ENCODE measurements around the gene SAXO1.
A peak's percentile ranks its signal among the peaks of the same experiment; 100 is the strongest.
"Not testable (repeated sequence)": the region's sequence is repeated elsewhere in the genome, so short reads cannot be mapped to it uniquely, and the experiment has no call there.

The SAXO1 gene

DNA sequence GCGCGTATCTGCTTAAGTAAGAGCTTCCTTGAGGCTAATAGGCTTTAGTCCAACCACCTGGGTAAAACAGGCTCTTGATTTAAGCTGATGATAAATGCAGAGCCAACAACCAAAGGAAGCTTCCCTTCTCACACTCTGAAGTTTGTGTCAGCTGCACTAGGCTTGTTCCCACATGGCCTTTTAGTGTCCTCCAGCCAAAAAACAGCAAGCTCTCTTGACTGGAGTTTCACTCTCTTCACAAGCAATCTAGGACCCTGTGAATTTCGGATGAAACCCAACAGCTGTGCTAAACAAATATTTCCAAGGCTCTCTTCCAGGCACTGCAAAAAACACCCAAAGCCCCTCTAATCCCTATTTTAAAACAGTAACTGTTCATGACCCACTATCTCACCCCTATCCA, 63.9 kb downstream of the SAXO1 start:
- DNase-seq, result no peak

DNA sequence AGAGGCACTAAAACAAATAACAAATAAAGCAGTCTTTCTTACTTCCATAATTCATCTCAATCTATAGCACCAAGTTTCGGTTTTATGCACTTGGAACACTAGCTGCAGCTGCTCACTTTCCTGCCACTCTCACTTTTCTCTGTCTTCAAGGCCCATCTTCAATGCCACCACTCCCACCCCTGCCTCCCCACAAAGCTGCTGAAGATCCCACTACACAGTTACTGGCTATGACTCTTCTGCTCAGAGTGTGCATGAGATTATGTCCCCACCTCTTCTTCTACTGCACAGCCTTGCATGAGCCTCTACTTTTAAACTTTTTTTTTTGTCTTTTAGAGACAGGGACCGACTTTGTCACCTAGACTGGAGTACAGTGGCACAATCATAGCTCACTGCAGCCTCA, 77.4 kb downstream of the SAXO1 start:
- DNase-seq, result no peak

DNA sequence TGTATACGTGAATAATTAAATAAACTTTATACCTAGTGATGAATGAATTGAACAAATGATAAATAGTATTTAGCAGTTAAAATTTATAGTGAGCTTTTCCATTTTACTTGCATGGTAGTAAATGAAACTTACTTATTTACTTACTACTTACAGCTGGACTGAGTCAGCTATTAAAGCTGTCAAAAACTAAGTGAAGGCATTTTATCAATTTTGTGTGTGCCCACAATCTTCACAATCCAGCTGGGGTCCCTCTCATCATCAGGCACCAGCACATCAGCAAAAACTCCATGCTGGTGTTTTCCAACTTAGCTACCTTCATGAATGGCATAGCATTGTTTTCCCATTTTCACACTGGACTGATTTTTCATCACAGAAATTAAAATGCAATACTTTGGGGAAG, 81.1 kb downstream of the SAXO1 start:
- no peak for DNase-seq

DNA sequence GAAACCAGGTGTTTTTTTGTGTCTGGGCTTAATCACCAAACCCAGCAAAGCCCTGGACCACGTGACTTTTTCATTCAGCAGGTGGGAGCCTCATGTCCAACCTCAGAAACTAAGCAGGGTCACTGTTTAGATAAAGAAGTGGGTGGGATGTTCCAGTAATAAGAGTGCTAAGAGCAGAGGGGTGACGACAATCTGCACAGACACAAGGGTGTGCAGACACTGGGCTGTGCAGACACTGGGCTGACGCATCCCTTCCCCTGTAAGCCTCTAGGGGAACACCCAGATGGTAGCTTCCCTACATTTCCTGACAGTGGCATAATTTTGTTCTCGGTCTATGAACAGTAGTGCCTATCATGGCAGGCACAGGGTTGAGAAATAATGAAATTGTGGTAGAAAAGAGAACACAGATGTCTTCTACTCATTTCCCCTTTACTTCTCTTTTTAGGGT, 85.1 kb downstream of the SAXO1 start:
- DNase-seq, result no peak

DNA sequence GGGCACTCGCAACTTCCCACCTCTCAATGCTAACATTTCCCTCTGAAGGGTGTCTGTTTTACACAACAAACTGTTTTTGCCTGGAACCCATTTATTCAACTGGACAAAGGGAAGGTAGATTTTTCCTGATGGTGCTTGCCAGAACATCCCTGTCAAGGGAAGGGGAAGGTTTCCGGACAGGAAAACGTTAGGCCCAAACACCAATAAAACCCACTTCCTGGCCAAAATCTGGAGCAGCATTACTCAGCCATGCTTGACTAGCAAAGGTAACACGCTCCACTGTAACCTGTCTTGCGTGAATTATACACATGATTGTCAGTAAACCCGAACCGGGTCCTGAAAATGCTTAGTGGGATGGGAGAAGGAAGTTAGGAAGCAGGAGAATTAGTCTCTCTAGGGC, 90.2 kb downstream of the SAXO1 start:
- DNase-seq, result no peak

DNA sequence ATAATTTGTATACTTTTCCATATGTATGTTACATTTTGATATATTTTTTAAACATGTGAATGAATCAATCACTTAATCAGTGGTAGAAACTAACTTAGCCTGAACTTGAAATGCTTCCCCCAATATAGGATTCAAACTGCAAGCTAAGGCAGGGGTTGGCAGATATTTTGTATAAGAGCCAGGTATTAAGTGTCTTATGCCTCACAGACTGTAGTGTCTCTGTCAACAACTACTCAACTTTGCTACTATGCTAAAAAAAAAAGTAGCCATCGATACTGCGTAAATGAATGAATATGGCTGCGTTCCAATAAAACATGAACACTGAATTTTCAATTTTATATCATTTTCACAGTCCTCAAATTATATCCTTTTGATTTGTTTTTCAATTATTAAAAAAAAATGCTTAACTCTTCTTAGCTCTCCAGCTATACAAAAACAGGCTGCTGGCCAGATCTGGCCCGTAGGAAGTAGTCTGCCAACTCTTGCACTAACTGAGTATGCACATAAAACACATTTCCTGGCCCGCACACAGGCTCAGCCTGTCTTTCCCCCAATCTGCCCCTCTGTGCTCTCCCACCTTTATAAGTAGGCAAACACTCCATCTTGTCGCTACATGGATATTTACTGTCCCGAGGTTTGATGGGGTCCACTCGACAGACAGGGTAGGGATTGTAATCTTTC, 91.8 kb downstream of the SAXO1 start:
- DNase-seq, result peak; percentile 55

DNA sequence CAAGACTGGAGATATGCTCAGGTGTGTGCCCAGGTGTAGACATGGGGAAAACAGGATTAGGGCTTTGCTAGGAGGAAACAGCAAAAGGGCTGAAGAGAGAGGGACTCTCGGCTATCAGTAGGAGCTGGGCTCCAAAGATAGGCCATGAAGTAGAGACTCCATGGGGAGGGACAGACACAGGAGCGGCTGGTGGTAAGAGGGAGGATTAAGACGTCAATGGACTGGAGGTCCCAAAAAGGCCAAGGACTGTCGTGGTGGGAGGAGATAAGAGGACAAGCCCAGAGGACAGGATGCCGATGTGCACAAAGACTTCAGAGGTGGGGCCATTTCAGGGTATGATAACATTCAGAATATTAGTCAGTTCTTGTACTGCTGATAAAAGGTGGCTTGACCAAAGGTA, 93.1 kb downstream of the SAXO1 start:
- no peak for DNase-seq

DNA sequence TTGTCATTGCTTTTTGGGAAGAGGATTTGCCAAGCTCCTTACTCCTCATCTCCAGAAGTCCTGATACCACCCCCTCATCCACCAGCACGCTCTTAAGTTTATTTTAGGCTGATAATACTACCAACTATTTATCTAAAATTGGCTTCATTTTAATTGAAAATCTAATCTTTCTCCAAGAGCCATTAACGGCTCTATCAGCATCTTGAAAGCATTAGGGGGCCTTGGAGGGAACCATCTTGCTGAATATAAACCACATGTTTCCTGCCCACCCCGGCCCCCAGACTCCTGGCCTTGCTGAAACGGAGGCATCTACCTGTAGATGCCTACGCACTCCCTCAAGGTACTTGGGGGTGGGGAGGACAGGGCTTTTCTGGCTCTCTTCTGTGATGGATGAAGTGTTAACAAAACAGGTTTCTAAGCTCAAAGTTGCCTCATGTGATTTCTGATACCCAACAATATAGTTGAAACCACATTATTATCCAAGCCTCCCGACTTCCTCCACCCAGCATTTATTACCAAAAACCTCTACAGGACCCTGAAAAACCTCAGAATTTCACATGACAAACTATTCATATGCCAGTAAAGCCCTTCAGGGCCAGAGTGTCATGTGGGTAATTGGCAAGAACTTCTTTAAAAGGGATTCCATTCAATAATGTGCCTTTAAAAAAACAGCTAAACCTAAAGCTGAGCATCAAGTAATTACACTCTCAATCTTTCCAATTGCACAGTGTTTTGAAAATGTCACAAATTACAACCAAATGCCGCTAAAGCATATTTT, 96.7 kb downstream of the SAXO1 start:
- no peak for DNase-seq

DNA sequence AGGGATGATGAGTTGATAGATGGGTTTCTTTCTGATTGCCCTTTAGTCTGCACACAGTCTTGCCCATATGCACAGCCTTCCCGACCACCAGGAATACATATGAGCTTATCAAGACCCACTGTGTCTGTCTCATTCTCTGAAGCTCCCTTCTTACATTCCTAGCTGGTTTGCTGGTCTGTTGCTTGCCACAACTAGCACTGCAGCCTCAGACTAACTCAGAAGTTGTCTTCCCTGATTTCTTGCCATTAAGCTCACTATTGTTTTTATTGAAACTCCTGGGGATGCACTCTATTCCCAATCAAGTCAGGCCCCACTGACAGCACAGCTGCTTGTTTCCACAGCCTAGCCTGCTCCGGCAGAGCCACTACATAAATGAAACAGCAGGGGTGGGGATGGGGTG, 97.5 kb downstream of the SAXO1 start:
- no peak for DNase-seq

DNA sequence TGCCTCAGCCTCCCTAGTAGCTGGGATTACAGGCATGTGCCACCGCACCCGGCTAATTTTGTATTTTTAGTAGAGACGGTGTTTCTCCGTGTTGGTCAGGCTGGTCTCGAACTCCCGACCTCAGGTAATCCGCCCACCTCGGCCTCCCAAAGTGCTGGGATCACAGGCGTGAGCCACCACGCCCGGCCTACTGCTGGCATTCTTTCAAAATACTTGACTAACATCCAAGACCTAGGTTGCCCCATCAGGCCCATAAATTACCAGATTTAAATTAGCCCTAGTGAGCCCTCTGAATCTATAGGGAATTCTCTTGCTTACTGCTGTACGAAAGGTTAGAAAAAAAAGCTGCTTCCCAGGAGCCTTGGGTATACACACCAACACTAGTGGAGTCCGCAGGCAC, 102.4 kb downstream of the SAXO1 start:
- DNase-seq, result not testable (repeated sequence)

DNA sequence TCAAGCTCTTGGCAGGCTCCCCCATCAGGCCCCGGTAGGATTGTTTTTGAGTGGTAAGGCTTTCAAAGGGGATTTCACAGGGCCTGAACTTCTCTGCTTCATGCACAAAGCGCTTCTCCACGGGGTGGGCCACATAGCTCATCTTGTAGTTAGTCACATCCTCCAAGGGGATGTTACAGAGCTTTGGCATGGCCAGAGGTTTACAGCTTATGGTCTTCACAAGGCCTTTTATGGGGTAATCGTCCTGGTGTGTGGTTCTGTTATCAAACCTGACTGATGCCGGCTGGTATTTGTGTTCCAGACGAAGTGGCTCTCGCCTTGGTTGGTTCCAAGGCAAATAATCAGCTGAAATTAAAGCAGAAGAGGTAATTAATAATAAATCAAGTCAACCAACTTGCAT, 104.3 kb downstream of the SAXO1 start:
- DNase-seq, result no peak

DNA sequence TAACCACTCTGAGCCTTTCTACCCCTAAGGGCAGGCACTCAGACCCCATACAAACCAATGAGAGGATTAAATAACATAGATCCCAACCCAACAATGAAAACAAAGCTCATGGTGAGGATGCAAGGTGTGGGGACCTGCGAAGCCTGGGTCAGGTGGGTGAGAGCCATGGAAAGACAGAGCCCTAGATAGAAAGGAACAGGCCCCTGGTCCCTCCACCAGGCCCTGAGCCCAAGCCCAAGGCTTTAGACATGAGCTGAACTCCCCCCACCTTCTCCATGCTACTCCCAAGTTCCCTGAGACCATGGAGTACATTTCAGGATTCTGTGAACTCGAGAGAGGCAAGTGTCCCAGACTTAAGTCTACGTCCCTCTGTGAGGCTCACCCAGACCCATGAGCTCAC, 106.5 kb downstream of the SAXO1 start:
- DNase-seq, result no peak

DNA sequence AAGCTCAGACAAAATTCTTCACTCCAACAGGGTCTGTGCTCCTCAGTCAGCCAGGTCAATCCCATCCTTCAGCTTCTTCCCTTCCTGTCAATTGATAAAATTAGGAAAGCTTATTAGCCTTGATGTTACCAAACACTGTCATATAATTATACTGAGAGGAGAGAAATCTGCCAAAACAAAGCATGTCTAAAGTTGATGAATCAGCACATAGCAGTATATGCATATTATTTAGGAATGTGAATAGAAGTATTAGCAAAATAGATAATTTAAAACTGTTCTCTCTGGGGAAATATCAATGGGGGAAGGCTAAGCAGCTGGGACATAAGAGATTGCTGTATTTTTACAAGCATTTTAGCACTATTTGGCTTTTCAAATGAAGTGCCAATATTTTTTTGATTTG, 107.1 kb downstream of the SAXO1 start:
- DNase-seq, result no peak

DNA sequence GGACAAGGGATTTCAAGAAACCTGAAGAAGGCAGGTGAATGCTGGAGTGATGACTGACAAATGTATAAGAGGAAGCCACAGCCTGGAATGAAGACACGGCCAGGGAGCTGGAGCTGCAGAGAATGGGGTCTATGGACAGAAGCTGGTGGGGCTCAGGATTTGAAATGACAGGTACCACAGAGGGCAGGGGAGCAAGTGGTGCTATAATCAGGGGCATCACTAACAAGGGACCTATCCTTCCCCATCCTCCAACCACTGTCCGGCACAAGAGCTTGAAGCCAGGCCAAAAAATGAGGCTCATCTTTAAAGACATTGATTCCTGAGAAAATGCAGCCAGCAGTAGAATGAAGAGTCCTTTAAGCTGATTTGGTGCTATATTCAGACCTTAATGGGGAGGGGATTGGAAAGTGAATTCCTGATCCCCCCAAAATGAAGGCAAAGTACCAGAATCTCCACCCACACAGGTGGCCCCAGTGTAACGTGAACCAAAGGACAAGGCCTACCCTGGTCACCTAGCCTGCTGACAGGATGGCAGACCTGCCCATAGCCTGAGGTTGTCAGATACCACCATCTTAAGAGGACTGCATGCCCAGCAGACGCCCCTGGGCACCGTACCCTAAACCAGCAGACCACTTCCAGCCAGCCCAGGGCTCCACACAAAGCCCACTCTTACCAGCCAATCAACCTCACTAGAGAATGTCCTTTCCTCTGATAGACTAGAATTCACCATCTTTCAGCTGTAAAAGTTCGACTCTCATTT, 109.2 kb downstream of the SAXO1 start:
- no peak for DNase-seq

DNA sequence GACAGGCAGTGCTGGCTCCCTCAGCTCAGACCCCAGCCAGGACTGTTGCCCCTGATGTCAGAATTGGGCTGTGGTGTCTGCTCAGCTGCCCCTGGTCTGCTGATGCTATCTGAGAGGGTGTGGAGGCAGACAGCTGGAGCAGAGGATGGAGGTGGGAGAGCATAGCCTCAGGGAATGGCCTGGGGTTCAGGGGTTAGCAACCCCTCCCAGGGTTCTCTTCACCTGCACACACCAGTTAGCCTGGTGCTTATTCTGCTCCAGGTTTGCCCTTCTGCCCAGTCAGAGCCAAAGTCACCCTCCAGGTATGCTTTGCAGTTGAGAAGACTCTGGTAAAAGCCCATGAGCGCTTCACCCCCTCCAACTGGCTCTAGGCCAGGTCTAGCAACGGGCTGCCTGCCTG, 109.8 kb downstream of the SAXO1 start:
- no peak for DNase-seq

DNA sequence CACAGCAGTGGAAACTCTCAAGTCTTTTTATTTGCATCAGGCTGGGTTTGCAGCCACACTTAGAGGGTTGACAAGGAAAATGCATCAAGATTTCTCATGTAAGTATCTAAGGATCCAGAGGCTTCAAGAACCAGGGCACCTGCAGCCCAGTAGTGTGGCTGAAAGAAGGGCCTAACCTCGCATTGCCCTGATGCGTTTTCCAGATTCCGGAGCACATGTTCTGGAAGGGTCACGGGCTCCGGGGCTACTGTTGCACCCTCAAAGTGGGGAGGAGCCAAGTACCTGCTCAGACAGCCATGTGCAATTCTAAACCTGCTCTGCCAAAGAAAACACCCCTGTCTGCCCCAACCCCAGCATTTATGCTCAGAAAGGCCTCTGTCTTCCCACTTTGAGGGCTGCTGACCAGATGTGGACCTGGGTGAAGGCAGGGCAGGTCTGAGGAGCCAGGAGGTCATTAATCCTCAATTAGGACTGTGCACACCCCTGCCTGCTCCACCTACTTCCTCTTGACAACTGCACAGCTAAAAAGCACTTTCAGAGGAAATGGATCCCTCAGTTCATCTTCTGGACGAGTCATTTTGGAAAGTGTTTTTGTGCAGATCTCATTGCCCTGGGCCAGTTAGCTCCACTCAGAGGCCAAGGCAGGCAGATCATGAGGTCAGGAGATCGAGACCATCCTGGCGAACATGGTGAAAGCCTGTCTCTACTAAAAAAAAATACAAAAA, 110.7 kb downstream of the SAXO1 start:
- DNase-seq, result no peak

DNA sequence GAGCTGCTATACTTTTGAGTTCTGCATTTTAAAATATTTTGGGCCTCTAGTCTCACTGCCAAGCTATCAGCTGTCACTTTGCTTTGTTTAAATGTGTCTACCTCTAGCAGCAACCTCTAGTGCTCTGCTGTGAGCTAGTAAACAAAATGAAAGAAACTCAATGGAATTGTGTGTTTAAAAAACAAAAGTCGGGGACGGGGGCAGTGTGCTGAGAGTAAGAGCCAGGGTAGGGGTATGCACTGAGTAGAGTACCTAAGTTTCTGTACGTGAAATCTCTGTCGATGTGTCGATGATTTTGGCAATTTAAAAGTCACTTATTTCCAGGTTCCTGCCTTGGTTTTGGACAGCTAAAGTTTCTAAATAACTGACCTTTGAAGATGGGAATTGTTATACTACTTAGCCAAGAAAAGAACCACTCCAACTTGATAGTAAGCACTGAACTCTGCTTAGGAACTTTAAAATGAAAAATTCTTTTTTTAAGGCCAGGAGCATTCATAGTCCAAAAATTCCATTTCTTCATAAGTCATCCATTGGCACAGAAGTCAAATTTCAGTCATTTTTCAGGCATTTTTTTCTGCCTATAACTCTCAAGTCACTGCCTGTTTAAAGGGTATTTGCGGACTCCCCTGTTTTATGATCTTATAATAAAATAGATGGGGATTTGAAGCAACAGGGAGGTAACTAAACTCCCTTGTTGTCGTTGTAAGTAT, 111.5 kb downstream of the SAXO1 start:
- no peak for DNase-seq

DNA sequence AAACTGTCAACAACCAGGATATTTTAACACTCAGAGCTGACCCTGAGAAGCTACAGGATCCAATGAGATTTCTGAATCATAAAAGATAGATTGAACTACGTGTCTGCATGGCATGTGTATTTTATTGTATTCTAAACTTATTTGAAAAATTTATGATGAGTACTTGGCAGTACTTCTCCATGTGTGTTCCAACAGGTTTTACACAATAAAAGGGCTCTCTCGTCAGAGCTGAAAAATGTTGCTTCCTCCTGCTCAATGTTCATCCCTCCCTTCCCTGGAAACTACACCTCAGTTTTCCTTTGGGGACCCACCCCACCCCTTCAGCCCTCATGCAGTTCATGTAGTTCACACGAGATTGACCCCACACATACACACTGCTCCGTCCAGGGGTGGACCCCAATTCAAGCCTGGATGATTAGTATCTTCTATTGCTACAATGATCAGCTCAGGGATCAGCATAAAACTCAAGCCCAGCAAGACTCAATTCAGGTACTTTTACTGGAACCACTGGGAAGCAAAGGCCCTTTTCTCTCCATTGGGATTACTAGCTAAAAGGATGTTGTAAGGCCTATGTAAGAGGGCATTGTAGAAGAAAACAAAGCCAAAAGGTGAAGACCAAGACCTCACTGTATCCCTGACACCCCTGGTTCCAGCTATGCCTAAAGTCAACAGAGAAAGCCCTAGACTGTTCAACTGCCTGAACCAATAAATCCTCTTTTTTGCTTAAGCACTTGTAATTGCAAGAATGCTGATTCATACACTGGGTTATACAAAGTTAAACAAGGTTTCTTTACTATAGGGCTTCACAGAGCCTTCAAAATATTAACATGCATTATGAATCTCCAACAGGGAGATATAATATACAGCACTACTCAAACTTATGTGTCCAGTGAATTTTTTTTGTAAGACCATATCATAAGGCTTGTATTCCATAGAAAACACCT, 112.6 kb downstream of the SAXO1 start:
- DNase-seq, result no peak

DNA sequence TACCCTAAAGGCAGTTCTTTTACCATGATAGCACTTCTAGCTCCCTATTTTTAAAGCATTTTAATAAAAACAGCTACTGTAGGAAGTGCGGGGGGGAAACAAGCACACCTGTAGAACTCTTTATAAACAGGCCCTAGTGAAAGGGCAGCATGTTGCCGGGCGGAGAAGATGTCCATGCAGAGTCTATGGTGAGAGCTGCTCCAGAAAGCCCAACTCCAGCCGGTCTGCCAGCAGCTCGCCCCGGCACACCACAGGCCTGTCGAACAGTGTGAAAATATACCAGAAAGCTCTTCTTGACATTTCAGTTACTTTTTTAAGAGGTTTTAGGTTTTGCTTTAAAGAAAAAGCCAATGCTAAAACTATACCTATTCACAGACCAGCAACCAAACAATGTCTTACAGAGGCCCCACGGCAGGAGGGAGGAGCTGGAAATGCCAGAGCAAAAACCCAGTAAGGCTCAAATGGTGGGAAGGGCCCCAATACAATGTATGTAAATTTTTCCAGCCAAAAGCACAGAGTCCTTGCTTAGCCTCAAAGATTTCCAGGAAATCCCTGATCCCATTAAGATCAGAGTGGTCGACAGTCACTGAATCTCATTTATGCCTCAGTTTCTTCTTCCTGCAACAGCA, 121.2 kb downstream of the SAXO1 start:
- DNase-seq, result no peak

DNA sequence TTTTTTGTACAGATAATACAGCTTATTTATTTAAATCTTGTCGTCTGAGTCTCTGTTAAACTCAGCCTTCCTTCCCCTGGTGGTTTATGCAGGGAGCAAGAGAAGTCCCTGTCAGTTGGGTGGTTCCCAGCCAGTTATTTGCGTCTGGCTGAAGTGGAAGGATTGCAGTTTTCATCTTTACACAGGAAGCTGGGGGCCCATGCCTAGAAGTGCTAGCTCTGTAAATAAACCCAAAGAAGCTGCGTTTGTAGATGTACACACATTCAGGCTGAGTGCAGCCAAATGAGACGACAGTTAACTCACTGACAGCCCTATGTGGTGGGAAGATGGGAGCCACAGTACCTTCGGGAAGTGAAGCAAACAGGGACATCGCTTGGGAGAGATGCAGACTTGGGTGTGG, 122.1 kb downstream of the SAXO1 start:
- DNase-seq, result no peak

DNA sequence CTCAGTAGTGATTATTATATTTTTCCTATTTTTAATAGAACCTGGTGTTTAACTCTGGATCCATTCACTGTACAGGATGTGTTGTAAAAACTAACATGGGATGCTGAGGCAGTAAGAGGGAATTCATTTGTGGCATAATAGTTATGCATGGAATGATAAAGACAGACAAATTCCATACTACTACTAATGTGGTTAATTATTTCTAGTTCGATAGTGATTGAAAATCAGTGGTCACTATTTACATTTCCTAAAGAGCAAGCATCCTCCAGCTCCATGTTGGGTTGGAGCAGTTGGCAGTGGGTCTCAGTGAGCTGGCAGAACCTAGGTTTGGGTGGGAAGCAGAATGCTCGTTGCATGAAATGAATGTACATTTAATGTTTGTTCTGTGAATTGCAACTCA, 122.6 kb downstream of the SAXO1 start:
- no peak for DNase-seq
